GM18520 (cell line): ENCODE data around the gene AATK.

Source experiments
- ATAC-seq: cut with Tn5 transposase; IDR thresholded peaks from one replicate; pipeline ENCODE4 v1.9.1; 2021; ENCODE audit not compliant: unreplicated experiment

The AATK gene

GRCh38 chr17:81118308-81119221 lies 47.5 kb downstream of the AATK start:
- ATAC-seq: no peak

DNA sequence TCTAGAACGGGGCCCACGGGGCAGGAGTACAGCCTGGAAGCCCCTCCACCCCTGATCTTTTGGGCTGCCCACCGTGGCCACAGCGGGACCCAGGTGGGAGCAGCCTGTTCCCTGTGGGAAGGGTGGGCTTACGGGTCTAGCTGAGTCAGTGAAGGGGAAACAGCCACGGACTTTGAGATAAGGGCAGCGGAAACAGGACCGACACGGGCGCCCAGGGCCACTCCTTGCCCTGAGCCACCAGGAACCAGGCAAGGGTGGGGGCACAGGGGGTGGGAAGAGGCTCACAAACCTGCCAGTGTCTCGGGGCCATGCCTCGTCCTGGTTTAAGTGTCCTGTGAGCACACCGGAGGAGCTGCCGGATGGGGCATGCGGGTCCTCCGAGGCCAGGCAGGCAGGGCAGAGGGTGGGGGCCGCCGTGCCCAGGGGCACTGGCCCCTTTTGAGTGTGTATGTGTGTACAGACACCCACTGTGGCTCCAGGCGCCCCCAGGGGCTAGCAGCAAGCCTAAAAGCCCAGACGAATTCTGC lies 48.3 kb downstream of the AATK start:
- no peak for ATAC-seq

- no peak for ATAC-seq
Measured at GRCh38 chr17:81116704-81117103, 49.3 kb downstream of the AATK start.

DNA sequence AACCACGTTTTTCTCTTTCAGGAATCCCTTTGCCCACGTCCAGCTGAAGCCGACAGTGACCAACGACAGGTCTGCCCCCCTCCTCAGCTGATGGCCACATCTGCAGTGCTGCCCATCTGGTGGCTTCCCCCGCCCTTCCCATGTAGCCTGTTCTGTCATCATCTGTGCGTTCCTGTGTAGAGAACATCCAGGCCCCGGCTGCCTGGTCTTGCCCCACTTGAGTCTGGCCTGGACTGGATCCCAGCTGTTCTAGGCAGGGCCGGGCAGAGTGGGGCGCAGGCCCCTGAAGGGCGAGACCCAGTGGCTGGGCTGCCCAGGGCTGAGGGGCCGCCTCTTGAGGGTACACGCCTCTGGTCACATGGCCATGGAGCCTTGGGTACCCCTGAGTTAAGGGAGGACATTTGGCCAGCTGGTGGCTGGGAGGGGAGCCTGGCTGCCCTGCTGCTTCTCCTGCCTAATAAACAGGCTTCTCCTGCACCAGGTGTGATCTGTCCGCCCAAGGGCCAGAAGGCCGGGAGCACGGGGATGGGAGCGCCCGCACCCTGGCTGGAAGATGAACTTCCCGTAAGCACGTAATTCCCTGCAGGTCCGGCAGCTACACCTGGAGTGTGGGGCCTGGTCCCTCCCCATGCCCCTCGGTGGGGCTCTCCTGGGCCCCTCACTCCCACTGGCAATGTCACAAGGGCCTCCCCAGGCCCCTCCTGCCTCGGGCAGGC lies 50.1 kb downstream of the AATK start:
- no peak for ATAC-seq

- ATAC-seq: no peak
Measured at GRCh38 chr17:81115219-81115618, 50.8 kb downstream of the AATK start.

DNA sequence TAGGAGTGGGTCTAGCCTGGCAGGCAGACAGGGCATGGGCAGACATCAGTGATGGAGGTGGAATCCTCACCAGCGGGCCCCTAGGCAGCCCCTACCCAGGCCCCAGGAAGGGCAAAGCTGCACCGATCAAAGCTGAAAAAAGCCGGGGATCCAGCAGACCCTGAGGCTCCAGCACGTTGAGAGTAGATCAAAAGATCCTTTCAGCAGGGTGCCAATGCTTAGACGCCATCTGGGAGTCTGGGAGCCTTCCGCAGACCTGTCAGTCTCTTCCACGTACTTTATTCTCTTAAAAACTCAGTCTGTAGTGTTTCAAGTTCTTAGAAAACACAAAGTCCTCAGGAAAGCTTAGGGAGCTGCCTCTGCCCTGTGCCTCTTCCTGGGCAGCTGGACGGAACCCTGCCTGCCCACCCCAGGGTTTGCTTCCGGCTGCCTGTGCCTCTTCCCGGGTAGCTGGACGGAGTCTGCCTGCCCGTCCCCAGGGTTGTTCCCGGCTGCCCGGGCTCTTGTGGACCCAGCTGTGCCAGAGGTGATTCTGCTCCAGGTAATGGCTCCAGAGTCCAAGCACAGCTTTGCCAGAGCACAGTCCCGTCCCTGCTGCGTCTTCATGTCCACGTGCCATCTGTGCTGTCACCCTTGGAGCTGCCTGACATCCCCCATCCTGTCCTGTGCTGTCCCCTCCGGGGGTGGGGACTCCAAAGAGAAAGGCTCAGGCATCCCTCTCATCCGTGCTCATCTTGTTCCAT lies 51.5 kb downstream of the AATK start:
- ATAC-seq: no peak

DNA sequence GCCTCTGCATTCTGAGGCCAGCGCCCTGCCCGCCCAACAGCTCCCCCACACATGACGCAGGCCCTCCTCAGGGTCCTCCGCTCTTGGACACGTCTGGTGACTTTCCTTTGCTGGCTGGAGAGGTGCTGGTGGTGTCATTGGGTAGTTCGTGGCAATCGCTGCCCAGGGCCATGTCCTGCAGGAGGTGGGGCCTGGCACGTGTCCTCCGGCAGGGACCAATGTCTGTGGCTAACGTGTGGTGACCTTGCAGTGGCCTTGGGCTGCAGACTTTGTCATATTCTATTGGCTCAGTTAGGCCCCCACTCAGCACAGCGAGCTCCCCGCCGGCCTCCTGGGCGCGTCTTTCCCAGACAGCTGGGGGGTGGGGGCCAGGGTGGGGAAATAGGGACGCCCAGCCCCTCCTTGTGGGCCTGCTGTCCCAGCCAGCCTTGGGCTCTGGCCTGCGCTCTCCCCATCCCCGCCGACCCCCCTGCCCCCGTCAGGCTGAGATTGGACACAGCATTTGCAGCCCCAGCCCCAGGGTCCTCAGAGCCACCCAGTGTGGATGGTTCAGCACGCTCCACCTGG lies 52.8 kb downstream of the AATK start:
- no peak for ATAC-seq

- ATAC-seq: no peak
Measured at GRCh38 chr17:81112450-81112849, 53.6 kb downstream of the AATK start.

- ATAC-seq: no peak
Measured at GRCh38 chr17:81111066-81111465, 55.0 kb downstream of the AATK start.

DNA sequence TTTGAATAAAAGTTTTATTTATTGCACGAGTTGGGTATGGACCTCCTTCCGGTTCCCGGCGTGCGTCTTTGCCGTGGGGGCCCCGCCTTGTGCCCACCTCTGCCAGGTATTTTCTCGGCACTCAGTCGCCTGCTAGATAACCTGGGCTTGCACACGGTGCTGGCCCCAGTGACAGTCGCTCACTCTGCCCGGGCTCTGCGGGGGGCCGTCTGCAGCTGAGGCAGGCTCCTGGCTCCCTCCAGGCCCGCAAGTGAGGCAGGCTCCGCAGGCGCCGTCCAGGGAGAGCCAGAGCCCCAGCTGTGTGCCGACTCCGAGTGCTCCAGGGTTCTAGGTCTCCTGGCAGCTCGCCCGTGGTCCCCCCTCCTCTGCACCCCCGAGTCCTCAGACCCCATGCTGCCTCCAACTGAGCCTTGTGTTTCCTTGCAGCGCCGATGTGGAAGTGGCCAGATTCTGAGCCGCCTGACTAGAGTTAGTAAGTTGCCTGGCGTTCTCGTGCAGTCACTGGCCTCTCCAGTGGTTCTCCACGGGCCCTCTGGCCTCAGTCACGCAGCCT lies 55.5 kb downstream of the AATK start:
- ATAC-seq: no peak

GRCh38 chr17:81109957-81110356 lies 56.1 kb downstream of the AATK start:
- ATAC-seq: no peak

DNA sequence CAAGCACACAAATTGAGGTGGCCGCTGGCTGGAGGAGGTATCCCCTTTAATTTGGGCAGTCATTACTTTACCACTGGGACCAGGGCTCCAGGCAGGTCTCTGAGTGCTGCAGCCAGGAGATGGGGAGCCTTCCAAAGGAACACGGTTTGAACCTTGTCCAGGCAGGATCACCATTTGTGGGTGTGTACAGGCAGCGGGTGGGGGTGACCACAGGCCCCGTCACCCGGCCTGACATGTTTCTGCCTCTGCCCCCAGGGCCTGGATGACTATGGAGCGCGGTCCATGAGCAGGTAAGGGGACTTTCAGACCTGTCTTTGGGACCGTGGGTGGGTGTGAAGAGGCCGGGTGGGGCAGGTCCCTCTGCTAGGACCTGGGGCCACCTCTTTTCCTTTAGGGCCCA lies 57.8 kb downstream of the AATK start:
- ATAC-seq: no peak

GRCh38 chr17:81106716-81107115 lies 59.3 kb downstream of the AATK start:
- no peak for ATAC-seq

DNA sequence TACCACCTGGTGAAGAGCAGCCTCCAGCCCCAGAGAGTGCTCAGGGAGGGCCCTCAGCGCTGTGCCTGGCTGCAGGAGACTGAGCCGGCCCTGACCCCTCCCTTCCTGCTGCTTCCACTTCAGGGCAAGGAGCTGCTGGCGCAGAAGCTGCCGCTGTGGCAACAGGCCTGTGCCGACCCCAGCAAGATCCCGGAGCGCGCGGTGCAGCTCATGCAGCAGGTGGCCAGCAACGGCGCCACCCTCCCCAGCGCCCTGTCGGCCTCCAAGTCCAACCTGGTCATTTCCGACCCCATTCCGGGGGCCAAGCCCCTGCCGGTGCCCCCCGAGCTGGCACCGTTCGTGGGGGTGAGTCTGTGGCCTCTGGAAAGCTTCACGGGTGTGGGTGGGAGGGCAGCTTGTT lies 62.6 kb downstream of the AATK start:
- no peak for ATAC-seq

- ATAC-seq: no peak
Measured at GRCh38 chr17:81102869-81103268, 63.2 kb downstream of the AATK start.

DNA sequence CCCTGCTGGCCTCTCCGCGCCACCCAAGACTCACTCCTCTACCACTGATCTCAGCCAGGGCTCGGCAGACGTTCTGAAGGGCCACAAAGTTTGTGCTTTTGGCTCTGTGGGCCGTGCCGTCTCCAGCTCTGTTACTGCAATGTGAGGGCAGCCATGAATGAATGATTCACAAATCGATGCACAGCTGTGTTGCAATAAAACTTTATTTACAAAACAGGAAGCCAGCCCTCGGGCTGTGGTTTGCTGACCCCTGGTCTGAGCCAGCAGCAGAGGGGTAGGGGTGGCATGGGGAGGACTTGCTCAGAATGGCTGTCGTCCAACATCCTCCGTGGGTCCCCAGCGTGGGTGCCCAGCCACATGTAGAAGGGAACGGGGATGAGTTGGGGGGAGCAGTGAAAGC lies 63.7 kb downstream of the AATK start:
- no peak for ATAC-seq

DNA sequence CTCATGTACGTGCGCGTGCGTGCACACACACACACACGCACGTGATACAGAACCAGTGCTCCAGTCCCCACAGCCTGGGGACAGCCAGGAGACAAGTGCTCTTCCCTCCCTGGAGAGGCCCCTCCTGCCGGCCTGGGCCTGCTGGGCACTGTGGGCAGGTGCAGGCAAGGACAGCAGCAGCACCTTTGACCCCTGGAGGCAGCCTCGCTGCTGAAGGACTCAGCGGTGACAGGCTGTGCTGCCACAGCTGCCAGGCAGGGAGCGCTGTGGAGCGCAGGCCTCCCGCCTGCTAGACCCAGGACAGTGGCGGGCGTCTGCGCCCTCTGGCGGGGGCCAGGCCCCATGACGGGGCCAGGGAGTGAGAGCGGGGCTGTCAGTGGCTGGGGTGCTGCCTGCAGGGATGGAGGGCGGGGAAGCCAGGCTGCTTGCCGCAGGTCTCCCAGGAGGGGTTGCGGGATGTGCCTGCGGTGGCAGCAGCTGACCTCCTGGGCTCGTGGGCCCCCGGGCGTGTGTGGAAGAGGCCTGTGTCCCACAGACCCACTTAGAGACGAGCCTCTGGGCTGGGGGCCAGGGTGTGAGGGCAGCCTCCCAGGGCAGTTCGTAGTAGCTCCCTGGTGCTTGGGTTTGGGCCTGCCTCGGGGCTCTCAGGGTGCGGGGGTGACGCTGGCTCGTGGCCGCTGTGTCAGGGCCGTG lies 64.3 kb downstream of the AATK start:
- ATAC-seq: peak; percentile 70

DNA sequence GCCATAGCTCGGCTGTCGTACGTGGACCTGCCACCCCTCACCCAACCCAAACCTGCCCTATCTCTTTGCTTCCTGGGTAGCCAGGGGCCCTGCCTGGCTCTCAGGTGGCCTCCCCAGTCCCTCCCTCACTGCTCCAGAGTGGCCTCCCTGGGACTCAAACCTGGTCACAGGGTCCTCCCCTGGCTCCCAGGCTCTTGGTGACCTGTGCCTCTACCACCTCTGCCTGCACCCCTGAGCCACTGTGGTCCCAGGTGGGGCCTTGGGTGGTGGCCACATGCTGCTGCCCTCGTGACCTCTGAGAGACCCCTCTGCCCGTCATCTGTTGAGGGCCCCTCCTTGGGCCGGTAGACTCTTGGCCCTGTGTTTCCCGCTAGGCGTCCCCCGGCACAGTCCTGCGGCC lies 65.4 kb downstream of the AATK start:
- ATAC-seq: no peak

DNA sequence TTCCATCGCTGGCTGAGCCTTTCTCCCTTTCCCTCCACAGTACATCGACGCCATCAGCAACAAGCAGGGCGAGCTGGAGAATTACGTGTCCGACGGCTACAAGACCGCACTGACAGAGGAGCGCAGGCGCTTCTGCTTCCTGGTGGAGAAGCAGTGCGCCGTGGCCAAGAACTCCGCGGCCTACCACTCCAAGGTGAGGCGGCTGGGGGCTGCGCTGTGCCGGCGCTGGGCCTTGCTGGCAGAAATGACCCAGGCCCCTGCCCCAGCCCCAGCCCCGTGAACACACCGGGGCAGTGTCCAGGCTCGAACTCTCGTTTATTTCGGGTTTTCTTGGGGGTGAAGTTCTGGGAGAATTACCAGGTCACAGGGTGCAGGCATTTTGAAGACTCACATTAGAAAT lies 66.1 kb downstream of the AATK start:
- no peak for ATAC-seq

DNA sequence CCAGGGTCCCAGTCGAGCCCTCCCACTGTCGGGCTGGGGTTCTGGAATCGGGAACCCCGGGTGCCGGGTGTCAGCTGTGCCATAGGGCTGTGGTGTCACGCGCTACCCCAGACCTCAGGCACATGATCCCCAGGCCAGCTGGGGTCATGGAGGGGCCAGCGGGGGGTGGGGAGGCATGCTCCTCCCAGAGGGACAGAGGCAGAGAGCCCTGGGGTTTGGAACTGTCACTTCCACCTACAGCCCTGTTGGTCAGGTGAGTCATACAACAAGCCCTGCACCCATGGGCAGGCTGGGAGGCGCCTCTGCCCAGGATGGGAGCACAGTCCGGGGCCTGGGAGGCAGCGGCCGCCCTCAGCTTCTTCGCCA lies 68.1 kb downstream of the AATK start:
- no peak for ATAC-seq
